ENCODE results near the gene TCF4. TPM values are rescaled to one million over a fixed set of nuclear protein-coding genes. Genes with fewer than 3 reads are reported as not detected.

Gene TCF4
- polyA plus RNA-seq, 4 donors = 66.7 to 96.7 (median 70.7) TPM

DNA sequence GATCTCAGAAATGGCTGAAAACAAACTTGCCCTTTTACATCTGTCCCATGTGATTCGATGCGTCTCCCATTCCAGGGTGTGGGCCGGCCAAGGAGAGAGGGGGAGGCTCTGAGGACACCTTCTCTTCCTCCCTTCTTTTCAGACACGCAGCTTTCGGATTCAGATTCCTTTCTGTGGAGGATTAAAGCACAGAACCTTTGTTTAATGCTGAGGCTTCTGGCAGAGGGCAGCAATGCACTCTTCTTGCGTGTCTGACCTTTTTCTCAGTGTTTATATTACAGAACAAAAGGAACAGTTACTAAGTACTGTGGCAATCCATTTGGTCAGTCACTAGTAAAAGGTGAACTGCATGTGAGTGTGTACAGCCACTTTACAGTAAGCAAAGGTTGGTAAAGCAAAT, 359.8 kb downstream of the TCF4 start:
- DNase-seq (ENCODE audit: low read depth in 4 of 4, low spot score in 3 of 4) = no peak

DNA sequence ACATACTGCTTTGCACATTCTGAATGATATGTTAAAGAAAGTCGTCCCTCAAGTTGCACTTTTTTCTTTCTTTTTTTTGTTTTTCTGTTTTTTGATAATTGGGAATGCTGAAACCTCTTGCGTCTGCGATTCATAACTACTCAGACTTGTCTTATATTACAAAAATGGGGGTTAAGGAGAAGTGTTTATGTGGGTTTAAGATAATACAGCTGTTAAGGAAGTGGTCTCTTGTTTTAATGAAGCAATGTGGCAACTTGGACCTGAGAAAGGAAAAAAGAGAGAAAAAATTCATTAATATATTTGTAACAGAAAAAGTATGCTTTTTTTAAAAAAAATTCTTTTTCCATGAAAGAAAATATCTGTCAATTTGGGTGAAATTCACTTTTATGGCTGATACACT, 360.2 kb downstream of the TCF4 start:
- DNase-seq (ENCODE audit: low read depth in 4 of 4, low spot score in 3 of 4) = no peak

DNA sequence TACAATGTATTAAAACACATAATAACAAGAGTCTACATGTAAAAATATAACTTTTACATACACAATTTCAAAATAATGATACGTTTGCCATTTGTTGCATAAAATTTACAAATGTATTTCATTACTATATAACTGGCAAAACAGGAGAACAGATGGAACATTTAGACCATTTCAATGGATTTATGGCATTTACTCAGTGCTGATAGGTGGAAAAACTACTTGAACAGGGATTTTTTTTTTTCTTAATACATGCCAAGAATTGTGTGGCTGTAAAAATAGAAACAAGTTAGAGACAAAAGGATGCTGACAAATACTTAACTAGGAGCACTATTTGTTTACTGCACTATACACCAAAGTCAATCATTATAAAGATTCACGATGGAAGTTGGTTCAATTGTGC, 361.9 kb downstream of the TCF4 start:
- DNase-seq (ENCODE audit: low read depth in 4 of 4, low spot score in 3 of 4) = no peak

DNA sequence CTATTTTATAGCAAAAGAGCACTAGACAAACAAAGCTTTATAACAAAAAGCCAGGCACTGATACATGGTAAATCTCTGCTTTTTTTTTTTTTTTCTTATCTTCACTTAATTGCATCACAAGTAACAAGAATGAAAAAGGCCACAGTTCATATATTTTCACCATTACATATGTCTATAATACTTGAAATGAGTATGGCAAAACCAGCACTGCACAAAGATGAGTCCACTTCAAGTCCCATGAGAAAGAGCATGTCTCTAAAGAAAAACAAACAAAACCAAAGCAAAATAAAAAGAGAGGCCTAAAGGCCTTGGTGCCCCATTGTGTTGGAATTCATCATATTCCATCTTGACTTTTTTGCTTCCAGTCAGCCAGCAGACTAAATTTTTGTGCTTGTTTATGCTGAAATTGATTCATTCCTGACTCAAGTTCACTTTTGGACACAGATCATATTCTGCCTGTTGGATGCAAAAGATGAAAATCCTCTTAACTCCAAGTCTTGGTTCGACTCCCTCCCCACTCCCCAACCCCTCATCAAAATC, 363.8 kb downstream of the TCF4 start:
- no peak for DNase-seq (ENCODE audit: low read depth in 4 of 4, low spot score in 3 of 4)

DNA sequence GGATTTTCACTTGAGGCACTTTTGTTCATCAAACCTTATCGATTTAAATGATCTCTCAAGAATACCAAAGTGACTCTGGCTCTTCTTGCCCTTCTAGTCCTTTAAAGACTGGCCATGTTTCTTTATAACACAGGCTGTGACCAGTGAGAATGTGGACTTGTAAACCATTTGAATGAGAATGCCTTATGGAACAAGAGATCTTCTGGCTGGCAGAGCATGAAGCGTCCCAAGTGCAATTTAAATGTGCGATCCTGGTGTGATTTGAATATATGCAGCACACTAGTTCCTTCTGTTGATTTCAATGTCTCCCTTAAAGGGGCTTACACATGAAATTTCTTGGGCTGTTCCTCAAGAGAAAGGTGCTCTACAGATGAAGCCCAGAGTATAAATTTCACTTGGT, 366.4 kb downstream of the TCF4 start:
- no peak for DNase-seq (ENCODE audit: low read depth in 4 of 4, low spot score in 3 of 4)

DNA sequence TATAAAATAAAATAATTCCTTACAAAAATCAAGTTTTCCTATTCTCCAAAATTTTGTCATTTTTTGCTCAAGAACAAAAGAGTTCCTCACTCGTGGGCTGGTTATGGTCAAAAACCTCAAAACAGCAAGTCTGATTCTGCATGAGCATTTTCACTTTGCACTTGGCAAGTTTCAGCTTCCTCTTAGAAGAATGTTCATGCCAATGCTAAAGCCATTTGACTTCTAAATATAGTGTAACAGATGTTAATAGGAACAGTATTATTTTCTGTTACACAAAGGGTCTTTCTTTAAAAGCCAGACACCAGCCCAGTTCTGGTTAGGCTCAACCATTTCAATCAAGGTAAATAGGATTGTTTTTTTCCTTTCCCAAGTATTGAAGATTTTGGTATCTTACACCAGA, 367.5 kb downstream of the TCF4 start:
- no peak for DNase-seq (ENCODE audit: low read depth in 4 of 4, low spot score in 3 of 4)

DNA sequence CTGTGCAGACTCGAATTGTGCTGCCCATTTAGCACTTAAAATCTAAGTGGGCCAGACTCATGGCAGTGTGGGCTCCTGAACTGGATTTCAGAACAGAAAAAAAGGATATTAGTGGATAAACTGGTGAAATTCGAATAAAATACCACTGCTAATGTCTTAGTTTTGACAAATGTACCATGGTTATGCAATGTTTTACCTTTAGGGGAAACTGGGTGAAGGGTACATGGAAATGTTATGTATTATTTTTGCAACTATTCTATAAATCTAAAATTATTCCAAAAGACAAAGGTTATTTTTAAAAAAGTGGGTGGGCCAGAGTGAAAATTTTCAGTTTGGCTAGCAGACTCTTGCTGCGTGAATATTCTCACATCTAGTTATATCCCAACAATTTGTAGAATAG, 368.2 kb downstream of the TCF4 start:
- no peak for DNase-seq (ENCODE audit: low read depth in 4 of 4, low spot score in 3 of 4)

DNA sequence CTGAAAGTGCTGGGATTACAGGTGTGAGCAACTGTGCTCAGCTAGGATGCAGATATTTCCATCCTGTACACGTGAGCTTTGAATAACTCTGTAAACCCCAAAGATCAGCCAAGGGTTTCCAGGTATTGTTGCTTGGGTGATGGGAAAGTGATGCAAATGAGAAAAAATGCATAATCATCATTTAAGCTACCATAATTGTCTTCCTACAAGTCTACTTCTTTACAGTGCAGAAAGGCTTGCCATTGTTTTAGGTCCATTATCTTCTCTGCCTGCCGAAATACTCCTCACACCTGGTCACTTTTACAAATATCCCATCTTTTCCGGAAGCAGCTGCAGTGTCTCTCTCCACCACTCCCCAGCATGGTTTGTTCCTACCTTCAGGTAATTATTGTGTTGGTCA, 368.9 kb downstream of the TCF4 start:
- DNase-seq (ENCODE audit: low read depth in 4 of 4, low spot score in 3 of 4) = no peak

DNA sequence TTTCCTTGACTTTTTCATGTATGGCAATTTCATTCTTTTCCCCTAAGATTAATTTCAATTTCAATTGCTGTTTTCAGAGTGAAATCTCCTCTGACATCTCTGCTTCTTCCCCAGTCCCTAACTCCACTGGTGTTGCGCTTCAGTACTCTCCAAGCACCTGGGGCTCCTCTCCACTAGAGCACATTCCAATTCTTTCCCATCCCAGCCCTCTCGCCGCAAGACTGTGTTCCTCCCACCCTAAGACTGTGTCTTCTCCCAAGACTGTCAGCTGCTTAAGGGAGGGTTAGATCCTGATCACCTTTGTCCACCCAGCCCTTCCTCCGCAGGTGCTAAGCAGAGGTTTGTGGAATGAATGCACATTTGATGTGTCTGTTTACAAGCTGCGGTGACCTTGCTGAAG, 373.0 kb downstream of the TCF4 start:
- DNase-seq (ENCODE audit: low read depth in 4 of 4, low spot score in 3 of 4) = no peak

DNA sequence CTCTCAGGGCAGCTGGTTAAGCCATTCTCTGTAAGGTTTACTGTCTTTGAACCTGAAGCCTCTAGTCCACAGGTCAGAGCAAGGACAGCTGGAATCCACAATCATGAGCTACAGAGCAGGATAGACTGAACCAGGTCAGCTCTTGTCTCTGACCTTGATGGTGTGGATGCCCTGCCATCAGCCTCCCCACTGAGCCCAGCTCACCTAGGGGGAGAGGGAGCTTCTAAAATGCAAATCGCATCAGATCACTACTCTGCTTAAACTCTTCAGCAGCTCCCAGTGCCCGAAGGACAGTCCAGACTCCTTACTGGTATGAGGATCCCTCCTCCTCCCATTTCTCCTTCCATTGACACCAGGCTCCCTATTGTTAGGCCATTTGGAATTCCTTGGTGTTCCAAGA, 373.5 kb downstream of the TCF4 start:
- DNase-seq (ENCODE audit: low read depth in 4 of 4, low spot score in 3 of 4) = no peak

DNA sequence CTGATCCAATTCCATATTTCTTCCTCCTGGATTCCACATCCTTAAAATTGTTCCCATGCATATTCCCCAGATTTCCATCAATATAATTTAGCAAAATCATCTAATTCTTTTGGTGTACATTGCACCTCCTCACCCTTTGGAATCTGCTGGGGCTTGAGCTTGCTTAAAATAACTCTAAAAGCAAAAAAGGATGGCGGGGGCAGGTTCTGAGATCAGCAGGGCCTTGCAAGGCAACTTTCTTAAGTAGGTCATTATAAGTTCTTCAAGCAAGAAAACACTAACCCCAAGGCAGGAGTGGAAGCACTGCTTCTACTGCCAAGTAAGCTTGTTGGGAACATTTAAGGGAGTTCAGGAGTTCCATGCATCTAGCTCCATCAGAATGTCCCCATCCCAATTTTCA, 374.4 kb downstream of the TCF4 start:
- no peak for DNase-seq (ENCODE audit: low read depth in 4 of 4, low spot score in 3 of 4)

DNA sequence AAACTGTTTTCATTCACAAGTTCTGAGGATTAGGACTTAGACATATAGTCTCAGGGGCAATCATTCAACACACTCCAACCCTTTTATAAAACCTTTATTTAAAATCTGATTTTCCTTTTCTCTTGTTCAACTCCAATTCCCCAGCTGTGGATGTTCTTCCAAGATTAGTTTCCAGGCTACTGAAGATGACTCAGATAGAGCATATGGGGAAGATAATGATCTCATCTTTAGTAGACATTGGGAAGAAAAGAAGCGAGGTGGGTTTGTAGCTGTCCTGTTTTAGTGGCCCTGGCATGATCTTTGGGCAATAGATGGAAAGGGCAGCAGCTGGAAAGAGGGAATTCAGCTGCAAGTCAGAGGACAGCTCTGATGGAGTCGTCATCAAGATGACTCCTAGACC, 381.1 kb downstream of the TCF4 start:
- no peak for DNase-seq (ENCODE audit: low read depth in 4 of 4, low spot score in 3 of 4)

DNA sequence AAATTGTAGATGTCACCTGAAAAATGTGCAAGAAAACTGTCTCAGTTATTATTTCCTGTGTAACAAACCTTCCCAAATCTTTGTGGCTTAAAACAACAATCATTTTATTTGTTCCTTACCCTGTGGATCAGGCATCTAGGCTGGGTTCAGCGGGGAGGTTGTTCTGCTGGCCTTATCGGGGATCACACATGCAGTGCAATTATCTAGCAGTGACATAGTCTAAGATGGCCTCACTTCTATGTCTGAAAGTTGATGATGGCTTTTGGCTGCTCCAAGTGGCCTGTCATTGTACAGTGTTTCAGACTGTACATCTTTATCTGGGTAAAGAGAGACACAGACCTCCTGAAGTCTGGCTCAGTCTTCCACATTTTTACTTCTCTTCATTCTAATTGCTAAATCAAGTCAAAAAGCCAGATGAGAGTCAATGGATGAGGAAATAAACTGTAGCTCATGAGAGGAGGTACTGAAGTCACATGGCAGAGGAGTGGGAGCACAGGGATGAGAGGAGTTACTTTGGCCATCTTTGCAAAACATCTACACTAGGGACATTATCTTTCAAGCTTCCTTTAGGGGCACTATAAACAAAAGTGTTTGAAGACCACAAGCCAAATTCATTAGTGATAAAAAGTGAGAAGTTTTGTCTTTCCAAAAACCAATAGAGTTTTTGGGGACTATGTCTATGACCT, 385.6 kb downstream of the TCF4 start:
- no peak for DNase-seq (ENCODE audit: low read depth in 4 of 4, low spot score in 3 of 4)

DNA sequence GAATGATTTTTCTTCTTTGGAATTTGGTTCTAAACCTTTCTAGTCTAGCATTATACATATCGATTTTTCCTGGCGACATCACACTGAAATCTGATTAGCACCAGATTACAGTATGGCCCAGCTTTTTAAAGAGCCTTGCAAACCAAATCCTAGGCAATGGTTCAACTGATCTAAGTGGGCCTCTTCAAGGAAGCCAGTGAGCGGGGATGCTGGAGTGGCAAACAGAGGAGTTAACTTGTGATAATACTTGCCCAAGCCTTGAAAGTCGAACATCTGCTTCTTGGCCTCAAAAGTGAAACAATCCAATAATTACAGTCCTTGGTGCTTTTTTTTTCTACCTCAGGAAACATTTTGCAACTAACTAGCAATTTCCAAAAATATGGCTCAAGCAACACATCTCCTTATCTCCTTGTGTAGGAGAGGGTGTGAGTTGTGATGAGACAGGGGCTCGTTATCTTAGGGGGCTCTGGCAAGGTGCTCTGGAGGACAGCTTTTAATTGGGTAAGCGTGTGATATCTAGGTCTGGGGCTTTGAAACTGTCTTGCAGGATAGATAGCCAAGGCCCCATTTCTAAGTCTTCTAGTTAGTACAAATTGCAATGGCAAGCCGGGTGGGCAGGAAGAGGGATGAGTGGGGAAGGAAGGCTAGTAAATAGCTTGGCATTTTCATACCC, 388.6 kb downstream of the TCF4 start:
- DNase-seq (ENCODE audit: low read depth in 4 of 4, low spot score in 3 of 4) = no peak

DNA sequence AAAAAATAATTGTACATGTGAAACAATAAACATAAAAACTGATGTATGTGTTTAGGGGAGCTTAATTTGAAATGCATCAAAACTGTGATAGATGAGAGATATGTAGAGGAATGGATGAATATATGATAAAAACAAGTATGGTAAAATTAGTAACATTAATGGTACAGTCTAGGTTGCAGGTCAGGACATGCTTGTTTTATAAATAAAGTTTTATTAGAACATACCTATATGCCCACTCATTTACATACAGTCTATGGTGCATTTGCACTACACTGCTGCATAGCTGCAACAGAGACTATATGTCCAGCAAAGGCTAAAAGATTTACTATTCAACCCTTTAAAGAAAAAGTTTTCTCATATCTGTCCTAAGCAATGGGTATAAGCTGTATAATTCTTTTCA, 392.1 kb downstream of the TCF4 start:
- no peak for DNase-seq (ENCODE audit: low read depth in 4 of 4, low spot score in 3 of 4)

DNA sequence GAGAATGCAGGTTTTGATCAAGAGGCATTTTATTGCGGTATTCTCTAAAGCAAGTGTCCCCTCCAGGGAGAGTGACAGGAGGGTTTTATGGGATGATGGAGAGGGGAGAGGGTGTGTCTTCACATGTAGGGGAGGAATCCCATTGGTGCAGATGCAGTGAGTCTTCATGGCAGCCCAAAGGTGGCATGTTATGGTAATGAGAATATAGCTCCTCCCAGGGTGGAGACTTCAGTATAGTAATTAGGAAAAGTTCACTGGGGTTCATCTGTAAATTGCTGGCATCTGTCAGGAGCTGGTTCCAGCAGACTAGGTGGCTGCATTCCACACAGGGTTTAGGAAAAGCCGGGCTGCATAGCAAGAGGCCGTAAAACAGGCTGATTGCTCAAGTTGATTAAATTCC, 398.0 kb downstream of the TCF4 start:
- DNase-seq (ENCODE audit: low read depth in 4 of 4, low spot score in 3 of 4) = peak in 3 of 4 donors; percentile 4 to 27 (median 8)

DNA sequence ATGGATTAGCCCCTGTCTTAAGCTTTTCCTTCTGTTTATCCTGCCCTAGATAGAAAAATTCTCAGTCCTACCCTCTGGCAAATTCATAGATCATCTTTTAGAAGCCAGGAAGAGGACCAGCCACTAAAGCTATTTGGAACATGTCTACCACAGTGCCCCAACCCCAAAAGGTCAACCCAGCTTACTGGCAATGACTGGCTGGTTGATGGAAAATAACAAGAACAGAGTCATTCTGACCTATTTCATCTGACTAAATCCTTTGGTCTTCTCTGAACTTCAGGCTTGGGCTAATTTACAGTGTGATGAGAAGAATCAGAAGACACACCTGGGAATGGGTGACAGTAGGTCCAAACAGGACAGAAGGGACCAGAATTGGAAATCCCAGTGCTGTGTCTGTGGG, 401.4 kb downstream of the TCF4 start:
- DNase-seq (ENCODE audit: low read depth in 4 of 4, low spot score in 3 of 4) = no peak

DNA sequence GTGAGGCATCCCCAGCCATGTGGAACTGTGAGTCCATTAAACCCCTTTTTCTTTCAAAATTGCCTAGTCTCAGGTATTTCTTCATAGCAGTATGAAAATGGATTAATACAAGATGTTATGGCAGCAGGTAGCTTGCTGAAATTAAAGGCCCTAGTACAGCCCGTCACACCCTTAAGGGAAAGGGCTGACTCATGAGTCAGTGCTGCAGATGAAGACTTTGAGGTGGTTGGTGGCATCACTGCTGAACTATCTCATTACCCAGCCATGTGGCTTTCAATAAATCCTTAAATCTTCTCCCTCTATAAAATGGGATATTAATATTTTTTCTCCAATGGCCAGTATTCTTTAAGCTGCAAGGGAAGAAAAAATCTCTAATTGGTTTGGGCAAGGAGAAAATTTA, 402.6 kb downstream of the TCF4 start:
- DNase-seq (ENCODE audit: low read depth in 4 of 4, low spot score in 3 of 4) = no peak

DNA sequence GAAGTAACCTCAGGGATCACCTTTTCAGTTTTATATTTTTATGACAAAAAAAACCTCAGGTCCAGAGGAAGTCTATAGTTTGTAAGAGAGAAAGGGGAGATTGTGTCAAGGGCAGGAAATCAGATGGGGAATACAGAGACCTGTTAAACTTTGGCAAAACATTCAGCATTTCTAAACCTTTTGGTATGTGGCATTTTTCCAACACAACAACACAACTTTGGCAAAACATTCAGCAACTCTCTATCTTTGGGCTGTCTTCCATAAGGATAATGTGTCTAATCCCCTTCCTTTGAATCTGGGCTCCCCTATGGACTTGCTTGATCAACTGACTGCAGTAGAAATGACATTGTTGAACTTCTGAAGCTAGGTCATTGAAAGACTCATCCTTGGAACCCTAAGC, 408.2 kb downstream of the TCF4 start:
- no peak for DNase-seq (ENCODE audit: low read depth in 4 of 4, low spot score in 3 of 4)

DNA sequence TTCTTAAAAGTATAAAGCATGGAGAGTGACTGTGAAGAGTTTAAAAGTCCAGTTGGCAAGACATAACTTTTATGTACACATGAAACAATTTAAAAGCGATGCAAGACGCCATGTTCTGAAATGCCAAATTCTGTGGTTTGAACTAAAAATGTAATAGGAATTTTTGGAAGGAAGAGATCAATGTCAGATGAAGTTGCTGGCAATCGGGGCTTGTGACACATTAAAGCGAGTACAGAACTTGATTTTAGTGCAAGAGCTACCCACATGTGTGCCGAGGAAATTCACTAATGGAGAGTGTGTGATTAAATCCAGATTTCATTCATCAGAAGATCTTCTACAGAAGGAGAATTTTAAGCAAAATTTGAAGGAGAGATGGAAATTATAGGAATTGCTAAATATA, 408.6 kb downstream of the TCF4 start:
- DNase-seq (ENCODE audit: low read depth in 4 of 4, low spot score in 3 of 4) = no peak

DNA sequence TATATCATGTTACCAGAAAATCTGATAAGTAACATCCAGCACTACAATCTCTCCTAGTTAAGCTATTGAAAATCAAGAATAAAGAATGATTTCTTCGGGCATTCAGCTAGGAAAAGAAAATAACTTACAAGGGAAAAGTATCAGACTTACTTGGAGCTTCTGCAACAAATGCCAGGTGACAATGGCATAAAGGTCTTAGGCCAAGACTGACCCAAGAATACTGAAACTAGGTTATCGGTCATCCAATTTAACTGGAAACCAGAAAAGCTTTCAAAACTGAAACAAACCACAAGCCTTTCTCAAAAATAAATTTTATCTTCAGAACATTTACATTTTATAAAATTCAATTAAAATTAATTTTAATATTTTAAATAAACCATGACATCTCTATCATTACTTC, 414.7 kb downstream of the TCF4 start:
- DNase-seq (ENCODE audit: low read depth in 4 of 4, low spot score in 3 of 4) = no peak

Data from left renal pelvis (tissue), 4 donors.